HEK293 (cell line): ENCODE data around the gene CBX8.
A peak's percentile ranks its signal among the peaks of the same experiment; 100 is the strongest.

Experiments
- EGR2 ChIP-seq: fragments of 450-650 bp; formaldehyde crosslinking; IDR thresholded peaks from 2 replicates; pipeline ENCODE4 v1.5.1; 2016; ENCODE audit warnings: low read depth, missing biosample characterization, missing genetic modification characterization
- GFI1B ChIP-seq: fragments of 450-650 bp; formaldehyde crosslinking; IDR thresholded peaks from 2 replicates; pipeline ENCODE4 v1.5.1; 2016; ENCODE audit warnings: missing biosample characterization, missing genetic modification characterization
- GLI2 ChIP-seq: fragments of 450-650 bp; formaldehyde crosslinking; IDR thresholded peaks from 2 replicates; pipeline ENCODE4; 2017; ENCODE audit warnings: missing biosample characterization, missing genetic modification characterization, low read depth, borderline replicate concordance
- GLIS1 ChIP-seq: fragments of 450-650 bp; formaldehyde crosslinking; IDR thresholded peaks from 2 replicates; pipeline ENCODE4 v1.5.1; 2016; ENCODE audit warnings: missing biosample characterization, missing genetic modification characterization
- MEIS1 ChIP-seq: sonication (generic); formaldehyde crosslinking; IDR thresholded peaks from 2 replicates; pipeline ENCODE4 v1.8.1; 2022; ENCODE audit warnings: missing genetic modification reagents, mild to moderate bottlenecking, borderline replicate concordance
- RBAK ChIP-seq: fragments of 450-650 bp; formaldehyde crosslinking; IDR thresholded peaks from 2 replicates; pipeline ENCODE4 v1.5.1; 2016; ENCODE audit warnings: missing biosample characterization, missing genetic modification characterization
- SALL2 ChIP-seq: fragments of 450-650 bp; formaldehyde crosslinking; IDR thresholded peaks from 2 replicates; pipeline ENCODE4 v1.5.0; 2017; ENCODE audit warnings: missing biosample characterization, mild to moderate bottlenecking, missing genetic modification characterization, borderline replicate concordance
- WT1 ChIP-seq: fragments of 450-650 bp; formaldehyde crosslinking; IDR thresholded peaks from 2 replicates; pipeline ENCODE4 v1.5.1; 2016; ENCODE audit warnings: missing biosample characterization, missing genetic modification characterization
- ZBTB48 ChIP-seq: fragments of 450-650 bp; formaldehyde crosslinking; IDR thresholded peaks from 2 replicates; pipeline ENCODE4 v1.5.1; 2016; ENCODE audit warnings: missing biosample characterization, missing genetic modification characterization
- ZBTB7A ChIP-seq: fragments of 450-650 bp; formaldehyde crosslinking; IDR thresholded peaks from 2 replicates; pipeline ENCODE4 v1.5.1; 2016; ENCODE audit warnings: low read depth, missing biosample characterization, missing genetic modification characterization
- ZNF140 ChIP-seq: fragments of 450-650 bp; formaldehyde crosslinking; IDR thresholded peaks from 2 replicates; pipeline ENCODE4 v1.5.1; 2016; ENCODE audit warnings: missing biosample characterization, missing genetic modification characterization
- ZNF157 ChIP-seq: fragments of 450-650 bp; formaldehyde crosslinking; IDR thresholded peaks from 2 replicates; pipeline ENCODE4 v1.5.1; 2016; ENCODE audit warnings: missing biosample characterization, missing genetic modification characterization
- ZNF221 ChIP-seq: fragments of 450-650 bp; formaldehyde crosslinking; IDR thresholded peaks from 2 replicates; pipeline ENCODE4 v1.5.1; 2017; ENCODE audit warnings: missing biosample characterization, missing genetic modification characterization, borderline replicate concordance
- ZNF416 ChIP-seq: fragments of 450-650 bp; formaldehyde crosslinking; IDR thresholded peaks from 2 replicates; pipeline ENCODE4 v1.5.1; 2016; ENCODE audit warnings: missing biosample characterization, missing genetic modification characterization
- ZNF510 ChIP-seq: fragments of 450-650 bp; formaldehyde crosslinking; IDR thresholded peaks from 2 replicates; pipeline ENCODE4 v1.5.1; 2018; ENCODE audit warnings: mild to moderate bottlenecking, missing genetic modification characterization, missing biosample characterization; ENCODE audit not compliant: insufficient replicate concordance
- ZNF529 ChIP-seq: fragments of 450-650 bp; formaldehyde crosslinking; IDR thresholded peaks from 2 replicates; pipeline ENCODE4 v1.5.1; 2017; ENCODE audit warnings: missing genetic modification characterization, missing biosample characterization; ENCODE audit not compliant: insufficient replicate concordance
- ZNF548 ChIP-seq: fragments of 450-650 bp; formaldehyde crosslinking; IDR thresholded peaks from 2 replicates; pipeline ENCODE4 v1.5.1; 2016; ENCODE audit warnings: missing biosample characterization, missing genetic modification characterization
- ZNF549 ChIP-seq: fragments of 450-650 bp; IDR thresholded peaks from 2 replicates; pipeline ENCODE4 v1.5.1; 2018; ENCODE audit warnings: missing biosample characterization, missing genetic modification characterization, mild to moderate bottlenecking, inconsistent platforms, moderate library complexity
- ZNF558 ChIP-seq: fragments of 450-650 bp; formaldehyde crosslinking; IDR thresholded peaks from 2 replicates; pipeline ENCODE4 v1.5.1; 2016; ENCODE audit warnings: missing biosample characterization, missing genetic modification characterization
- ZNF585B ChIP-seq: fragments of 450-650 bp; formaldehyde crosslinking; IDR thresholded peaks from 2 replicates; pipeline ENCODE4 v1.5.1; 2016; ENCODE audit warnings: missing biosample characterization, missing genetic modification characterization
- ZNF624 ChIP-seq: fragments of 450-650 bp; formaldehyde crosslinking; IDR thresholded peaks from 2 replicates; pipeline ENCODE4 v1.5.1; 2017; ENCODE audit warnings: missing biosample characterization, missing genetic modification characterization
- ZNF658 ChIP-seq: fragments of 450-650 bp; formaldehyde crosslinking; IDR thresholded peaks from 2 replicates; pipeline ENCODE4; 2016; ENCODE audit warnings: missing biosample characterization, missing genetic modification characterization
- ZNF660 ChIP-seq: fragments of 450-650 bp; IDR thresholded peaks from 2 replicates; pipeline ENCODE4 v1.5.1; 2018; ENCODE audit warnings: missing biosample characterization, mild to moderate bottlenecking, missing genetic modification characterization
- ZNF830 ChIP-seq: fragments of 450-650 bp; IDR thresholded peaks from 2 replicates; pipeline ENCODE4 v1.5.0; 2018; ENCODE audit warnings: missing biosample characterization, missing genetic modification characterization, low read depth, mild to moderate bottlenecking, moderate library complexity
- TF ChIP-seq, protein P1 (sequence below): fragments of 450-650 bp; formaldehyde crosslinking; IDR thresholded peaks from 2 replicates; pipeline ENCODE4 v1.5.1; 2016; ENCODE audit warnings: missing biosample characterization, missing genetic modification characterization
- TF ChIP-seq, protein P2 (sequence below): fragments of 450-650 bp; formaldehyde crosslinking; IDR thresholded peaks from 2 replicates; pipeline ENCODE4 v1.5.1; 2016; ENCODE audit warnings: missing biosample characterization, missing genetic modification characterization
- TF ChIP-seq, protein P3 (sequence below): fragments of 450-650 bp; formaldehyde crosslinking; IDR thresholded peaks from 2 replicates; pipeline ENCODE4 v1.5.1; 2016; ENCODE audit warnings: missing biosample characterization, missing genetic modification characterization, borderline replicate concordance
- TF ChIP-seq, protein P4 (sequence below): fragments of 450-650 bp; formaldehyde crosslinking; IDR thresholded peaks from 2 replicates; pipeline ENCODE4 v1.5.1; 2017; ENCODE audit warnings: missing biosample characterization, missing genetic modification characterization

The CBX8 gene

DNA sequence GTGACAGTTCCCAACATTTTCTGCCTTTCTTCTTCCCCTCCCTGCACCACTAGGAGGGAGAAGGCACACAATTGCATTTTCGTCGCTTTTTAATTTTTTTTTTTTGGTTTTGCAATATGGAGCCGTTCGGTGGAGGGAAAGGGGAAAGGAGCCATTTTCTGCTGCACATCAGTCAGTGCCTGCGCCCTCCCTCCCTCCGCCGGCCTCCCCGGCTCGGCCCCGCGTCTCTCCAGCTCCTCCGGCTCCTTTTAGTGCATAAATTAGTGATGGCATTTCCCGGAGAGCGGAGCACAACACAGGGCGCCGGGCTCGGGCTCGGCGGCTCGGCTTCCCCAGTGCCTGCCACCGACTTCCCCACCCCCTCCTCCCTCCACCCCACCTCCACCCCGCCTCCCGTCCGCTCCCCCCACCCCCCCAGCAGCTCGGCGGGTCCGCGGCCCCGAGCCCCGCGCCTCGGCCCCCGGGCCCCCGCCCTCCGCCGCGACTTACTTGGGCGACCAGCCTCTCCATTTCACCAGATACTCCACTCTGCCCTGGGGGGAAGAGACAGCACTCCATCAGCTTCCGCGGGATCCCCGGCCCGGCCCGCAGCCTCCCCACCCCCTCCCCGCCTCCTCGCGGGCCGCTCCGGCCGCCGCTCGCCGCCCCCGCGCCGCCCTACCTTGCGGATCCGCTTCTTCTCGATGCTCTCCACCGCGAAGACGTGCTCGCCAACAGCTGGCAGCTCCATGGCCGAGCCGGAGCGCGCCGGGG is 41.8 kb upstream of the CBX8 start (continued):
- TF ChIP-seq, protein P1, sequence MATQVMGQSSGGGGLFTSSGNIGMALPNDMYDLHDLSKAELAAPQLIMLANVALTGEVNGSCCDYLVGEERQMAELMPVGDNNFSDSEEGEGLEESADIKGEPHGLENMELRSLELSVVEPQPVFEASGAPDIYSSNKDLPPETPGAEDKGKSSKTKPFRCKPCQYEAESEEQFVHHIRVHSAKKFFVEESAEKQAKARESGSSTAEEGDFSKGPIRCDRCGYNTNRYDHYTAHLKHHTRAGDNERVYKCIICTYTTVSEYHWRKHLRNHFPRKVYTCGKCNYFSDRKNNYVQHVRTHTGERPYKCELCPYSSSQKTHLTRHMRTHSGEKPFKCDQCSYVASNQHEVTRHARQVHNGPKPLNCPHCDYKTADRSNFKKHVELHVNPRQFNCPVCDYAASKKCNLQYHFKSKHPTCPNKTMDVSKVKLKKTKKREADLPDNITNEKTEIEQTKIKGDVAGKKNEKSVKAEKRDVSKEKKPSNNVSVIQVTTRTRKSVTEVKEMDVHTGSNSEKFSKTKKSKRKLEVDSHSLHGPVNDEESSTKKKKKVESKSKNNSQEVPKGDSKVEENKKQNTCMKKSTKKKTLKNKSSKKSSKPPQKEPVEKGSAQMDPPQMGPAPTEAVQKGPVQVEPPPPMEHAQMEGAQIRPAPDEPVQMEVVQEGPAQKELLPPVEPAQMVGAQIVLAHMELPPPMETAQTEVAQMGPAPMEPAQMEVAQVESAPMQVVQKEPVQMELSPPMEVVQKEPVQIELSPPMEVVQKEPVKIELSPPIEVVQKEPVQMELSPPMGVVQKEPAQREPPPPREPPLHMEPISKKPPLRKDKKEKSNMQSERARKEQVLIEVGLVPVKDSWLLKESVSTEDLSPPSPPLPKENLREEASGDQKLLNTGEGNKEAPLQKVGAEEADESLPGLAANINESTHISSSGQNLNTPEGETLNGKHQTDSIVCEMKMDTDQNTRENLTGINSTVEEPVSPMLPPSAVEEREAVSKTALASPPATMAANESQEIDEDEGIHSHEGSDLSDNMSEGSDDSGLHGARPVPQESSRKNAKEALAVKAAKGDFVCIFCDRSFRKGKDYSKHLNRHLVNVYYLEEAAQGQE (tag by site-specific recombination) = no peak; the same call in 1 of the 2 replicates
- TF ChIP-seq, protein P2, sequence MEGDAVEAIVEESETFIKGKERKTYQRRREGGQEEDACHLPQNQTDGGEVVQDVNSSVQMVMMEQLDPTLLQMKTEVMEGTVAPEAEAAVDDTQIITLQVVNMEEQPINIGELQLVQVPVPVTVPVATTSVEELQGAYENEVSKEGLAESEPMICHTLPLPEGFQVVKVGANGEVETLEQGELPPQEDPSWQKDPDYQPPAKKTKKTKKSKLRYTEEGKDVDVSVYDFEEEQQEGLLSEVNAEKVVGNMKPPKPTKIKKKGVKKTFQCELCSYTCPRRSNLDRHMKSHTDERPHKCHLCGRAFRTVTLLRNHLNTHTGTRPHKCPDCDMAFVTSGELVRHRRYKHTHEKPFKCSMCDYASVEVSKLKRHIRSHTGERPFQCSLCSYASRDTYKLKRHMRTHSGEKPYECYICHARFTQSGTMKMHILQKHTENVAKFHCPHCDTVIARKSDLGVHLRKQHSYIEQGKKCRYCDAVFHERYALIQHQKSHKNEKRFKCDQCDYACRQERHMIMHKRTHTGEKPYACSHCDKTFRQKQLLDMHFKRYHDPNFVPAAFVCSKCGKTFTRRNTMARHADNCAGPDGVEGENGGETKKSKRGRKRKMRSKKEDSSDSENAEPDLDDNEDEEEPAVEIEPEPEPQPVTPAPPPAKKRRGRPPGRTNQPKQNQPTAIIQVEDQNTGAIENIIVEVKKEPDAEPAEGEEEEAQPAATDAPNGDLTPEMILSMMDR (tag by site-specific recombination) = no peak
- TF ChIP-seq ZNF416 (tag by site-specific recombination) (no peak), ZNF558 (no peak), GLIS1 (tag by site-specific recombination) (no peak), ZNF221 (tag by site-specific recombination) (no peak), ZNF585B (tag by site-specific recombination) (no peak), ZNF658 (tag by site-specific recombination) (no peak), ZNF140 (tag by site-specific recombination) (no peak), SALL2 (tag by site-specific recombination) (no peak), ZNF660 (tag by site-specific recombination) (no peak), ZNF549 (tag by site-specific recombination) (no peak), ZBTB48 (tag by site-specific recombination) (no peak), RBAK (tag by site-specific recombination) (no peak), MEIS1 (CRISPR knock-in tag) (no peak), ZNF157 (tag by site-specific recombination) (no peak), ZNF830 (tag by site-specific recombination) (no peak), ZBTB7A (tag by site-specific recombination) (no peak), EGR2 (tag by site-specific recombination) (no peak), GFI1B (tag by site-specific recombination) (no peak), WT1 (tag by site-specific recombination) (no peak), ZNF548 (tag by site-specific recombination) (no peak), ZNF624 (tag by site-specific recombination) (no peak), GLI2 (tag by site-specific recombination) (no peak), ZNF510 (tag by site-specific recombination) (no peak), ZNF529 (tag by site-specific recombination) (no peak)
- TF ChIP-seq, protein P3, sequence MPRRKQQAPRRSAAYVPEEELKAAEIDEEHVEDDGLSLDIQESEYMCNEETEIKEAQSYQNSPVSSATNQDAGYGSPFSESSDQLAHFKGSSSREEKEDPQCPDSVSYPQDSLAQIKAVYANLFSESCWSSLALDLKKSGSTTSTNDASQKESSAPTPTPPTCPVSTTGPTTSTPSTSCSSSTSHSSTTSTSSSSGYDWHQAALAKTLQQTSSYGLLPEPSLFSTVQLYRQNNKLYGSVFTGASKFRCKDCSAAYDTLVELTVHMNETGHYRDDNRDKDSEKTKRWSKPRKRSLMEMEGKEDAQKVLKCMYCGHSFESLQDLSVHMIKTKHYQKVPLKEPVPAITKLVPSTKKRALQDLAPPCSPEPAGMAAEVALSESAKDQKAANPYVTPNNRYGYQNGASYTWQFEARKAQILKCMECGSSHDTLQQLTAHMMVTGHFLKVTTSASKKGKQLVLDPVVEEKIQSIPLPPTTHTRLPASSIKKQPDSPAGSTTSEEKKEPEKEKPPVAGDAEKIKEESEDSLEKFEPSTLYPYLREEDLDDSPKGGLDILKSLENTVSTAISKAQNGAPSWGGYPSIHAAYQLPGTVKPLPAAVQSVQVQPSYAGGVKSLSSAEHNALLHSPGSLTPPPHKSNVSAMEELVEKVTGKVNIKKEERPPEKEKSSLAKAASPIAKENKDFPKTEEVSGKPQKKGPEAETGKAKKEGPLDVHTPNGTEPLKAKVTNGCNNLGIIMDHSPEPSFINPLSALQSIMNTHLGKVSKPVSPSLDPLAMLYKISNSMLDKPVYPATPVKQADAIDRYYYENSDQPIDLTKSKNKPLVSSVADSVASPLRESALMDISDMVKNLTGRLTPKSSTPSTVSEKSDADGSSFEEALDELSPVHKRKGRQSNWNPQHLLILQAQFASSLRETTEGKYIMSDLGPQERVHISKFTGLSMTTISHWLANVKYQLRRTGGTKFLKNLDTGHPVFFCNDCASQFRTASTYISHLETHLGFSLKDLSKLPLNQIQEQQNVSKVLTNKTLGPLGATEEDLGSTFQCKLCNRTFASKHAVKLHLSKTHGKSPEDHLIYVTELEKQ (tag by site-specific recombination) = no peak
- TF ChIP-seq, protein P4, sequence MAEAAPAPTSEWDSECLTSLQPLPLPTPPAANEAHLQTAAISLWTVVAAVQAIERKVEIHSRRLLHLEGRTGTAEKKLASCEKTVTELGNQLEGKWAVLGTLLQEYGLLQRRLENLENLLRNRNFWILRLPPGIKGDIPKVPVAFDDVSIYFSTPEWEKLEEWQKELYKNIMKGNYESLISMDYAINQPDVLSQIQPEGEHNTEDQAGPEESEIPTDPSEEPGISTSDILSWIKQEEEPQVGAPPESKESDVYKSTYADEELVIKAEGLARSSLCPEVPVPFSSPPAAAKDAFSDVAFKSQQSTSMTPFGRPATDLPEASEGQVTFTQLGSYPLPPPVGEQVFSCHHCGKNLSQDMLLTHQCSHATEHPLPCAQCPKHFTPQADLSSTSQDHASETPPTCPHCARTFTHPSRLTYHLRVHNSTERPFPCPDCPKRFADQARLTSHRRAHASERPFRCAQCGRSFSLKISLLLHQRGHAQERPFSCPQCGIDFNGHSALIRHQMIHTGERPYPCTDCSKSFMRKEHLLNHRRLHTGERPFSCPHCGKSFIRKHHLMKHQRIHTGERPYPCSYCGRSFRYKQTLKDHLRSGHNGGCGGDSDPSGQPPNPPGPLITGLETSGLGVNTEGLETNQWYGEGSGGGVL (tag by site-specific recombination) = peak; percentile 39; the same call in 1 of the 2 replicates
